Measurements from ENCODE around the gene CDC73.

Gene CDC73

DNA sequence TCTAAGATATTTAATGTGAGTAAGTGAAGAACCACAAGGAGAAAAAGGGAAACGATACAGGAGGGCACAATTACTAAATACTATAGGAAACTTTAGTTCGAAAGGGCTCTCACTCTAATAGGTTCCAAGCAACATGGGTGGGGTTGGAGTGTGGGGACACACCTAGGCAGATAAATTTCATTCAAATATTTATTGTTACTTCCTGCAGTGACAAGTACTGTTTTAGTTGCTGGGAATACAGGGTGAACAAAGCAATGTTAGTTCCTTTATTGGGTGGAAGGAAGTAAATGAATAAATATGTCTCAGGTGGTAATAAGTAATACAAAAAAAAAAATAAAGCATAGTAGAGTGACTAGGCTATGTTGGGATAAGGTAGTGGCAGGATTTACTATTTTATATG is 137.8 kb downstream of the CDC73 start:
- Histone ChIP-seq H3K27ac (ENCODE audit: low read length) (no peak overlapping the region), H3K4me1 (ENCODE audit: low read length) (peaks cover 5% of the 10 kb centered on the region), H3K4me3 (ENCODE audit: low read length) (no peak overlapping the region), H4K20me1 (ENCODE audit: insufficient read depth, low read length) (no peaks in the 10 kb centered on the region), H3K79me2 (ENCODE audit: low read length) (no peaks in the 10 kb centered on the region), H3K36me3 (replicated peaks; ENCODE audit: low read depth, low read length) (peaks cover 23% of the 10 kb centered on the region), H2AFZ (ENCODE audit: low read depth, low read length) (no peak overlapping the region), H3K27me3 (ENCODE audit: low read depth, low read length) (no peaks in the 10 kb centered on the region), H3K9me3 (ENCODE audit: insufficient read depth, low read length) (no peaks in the 10 kb centered on the region), H3K9ac (ENCODE audit: low read length) (no peak overlapping the region), H3K4me2 (ENCODE audit: low read length) (no peak overlapping the region)
- TF ChIP-seq EZH2phosphoT487 (IDR thresholded peaks at IDR 0.05; ENCODE audit: low read depth): no peak
- TF ChIP-seq, protein P1, sequence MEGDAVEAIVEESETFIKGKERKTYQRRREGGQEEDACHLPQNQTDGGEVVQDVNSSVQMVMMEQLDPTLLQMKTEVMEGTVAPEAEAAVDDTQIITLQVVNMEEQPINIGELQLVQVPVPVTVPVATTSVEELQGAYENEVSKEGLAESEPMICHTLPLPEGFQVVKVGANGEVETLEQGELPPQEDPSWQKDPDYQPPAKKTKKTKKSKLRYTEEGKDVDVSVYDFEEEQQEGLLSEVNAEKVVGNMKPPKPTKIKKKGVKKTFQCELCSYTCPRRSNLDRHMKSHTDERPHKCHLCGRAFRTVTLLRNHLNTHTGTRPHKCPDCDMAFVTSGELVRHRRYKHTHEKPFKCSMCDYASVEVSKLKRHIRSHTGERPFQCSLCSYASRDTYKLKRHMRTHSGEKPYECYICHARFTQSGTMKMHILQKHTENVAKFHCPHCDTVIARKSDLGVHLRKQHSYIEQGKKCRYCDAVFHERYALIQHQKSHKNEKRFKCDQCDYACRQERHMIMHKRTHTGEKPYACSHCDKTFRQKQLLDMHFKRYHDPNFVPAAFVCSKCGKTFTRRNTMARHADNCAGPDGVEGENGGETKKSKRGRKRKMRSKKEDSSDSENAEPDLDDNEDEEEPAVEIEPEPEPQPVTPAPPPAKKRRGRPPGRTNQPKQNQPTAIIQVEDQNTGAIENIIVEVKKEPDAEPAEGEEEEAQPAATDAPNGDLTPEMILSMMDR (IDR thresholded peaks at IDR 0.05; ENCODE audit: low read depth, low read length): no peak

DNA sequence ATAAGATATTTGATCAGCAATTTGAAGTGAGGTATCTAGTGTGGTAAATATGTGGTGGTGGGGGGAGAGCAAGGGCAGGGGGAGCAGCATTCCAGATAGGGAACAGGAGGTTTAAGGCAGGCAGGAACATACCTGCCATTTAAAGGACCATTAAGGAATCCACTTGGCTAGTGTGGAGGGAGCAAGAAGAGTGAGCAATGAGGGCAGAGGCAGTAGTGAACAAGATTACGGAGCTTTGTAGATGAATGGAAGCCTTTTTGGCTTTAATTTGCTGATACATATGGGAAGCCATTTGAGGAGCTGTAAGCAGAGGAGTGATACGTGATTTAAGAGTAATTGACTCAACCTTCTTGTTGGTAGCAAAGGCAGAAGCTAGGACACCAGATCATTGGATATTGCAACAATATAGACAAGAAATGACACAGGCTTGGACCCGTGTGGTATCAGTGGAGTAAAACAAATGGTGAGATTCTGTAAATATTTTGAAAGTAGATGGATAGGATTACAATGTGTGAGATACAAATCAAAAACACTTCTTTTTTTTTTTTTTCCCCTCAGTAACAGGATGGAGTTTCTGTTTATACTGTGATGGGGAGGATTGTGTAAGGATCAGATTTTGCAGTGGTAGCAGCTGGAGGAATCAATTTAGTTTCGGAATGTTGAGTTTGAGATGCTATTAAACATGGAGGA is 138.4 kb downstream of the CDC73 start:
- no peak for TF ChIP-seq EZH2phosphoT487 (IDR thresholded peaks at IDR 0.05; ENCODE audit: low read depth)
- TF ChIP-seq, protein P1 (IDR thresholded peaks at IDR 0.05; ENCODE audit: low read depth, low read length): no peak
- Histone ChIP-seq H3K9ac (ENCODE audit: low read length) (no peak overlapping the region), H3K9me3 (ENCODE audit: insufficient read depth, low read length) (no peaks in the 10 kb centered on the region), H3K36me3 (replicated peaks; ENCODE audit: low read depth, low read length) (peaks cover 25% of the 10 kb centered on the region), H4K20me1 (ENCODE audit: insufficient read depth, low read length) (no peaks in the 10 kb centered on the region), H3K4me2 (ENCODE audit: low read length) (no peak overlapping the region), H2AFZ (ENCODE audit: low read depth, low read length) (no peak overlapping the region), H3K4me1 (ENCODE audit: low read length) (peaks cover 5% of the 10 kb centered on the region), H3K79me2 (ENCODE audit: low read length) (no peaks in the 10 kb centered on the region), H3K4me3 (ENCODE audit: low read length) (no peak overlapping the region), H3K27ac (ENCODE audit: low read length) (no peak overlapping the region), H3K27me3 (ENCODE audit: low read depth, low read length) (no peaks in the 10 kb centered on the region)

DNA sequence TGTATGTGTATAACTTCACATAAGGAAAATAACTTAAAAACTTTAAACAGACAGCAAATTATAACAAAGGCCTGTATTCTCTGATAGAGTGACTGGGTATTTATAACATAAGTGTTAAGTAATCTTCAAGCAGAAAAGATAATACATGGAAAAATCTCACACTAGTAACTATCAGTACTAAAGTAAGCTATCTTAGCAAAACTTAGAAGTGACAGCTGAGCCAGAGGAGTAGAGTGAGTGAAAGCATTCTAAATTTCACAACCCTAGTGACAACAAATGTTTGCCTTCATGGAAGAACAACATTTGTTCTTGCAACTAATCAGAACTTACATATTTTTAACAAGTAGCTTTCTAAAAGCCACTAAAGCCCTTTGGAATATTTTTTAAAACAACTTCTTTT is 139.1 kb downstream of the CDC73 start:
- TF ChIP-seq, protein P1 (IDR thresholded peaks at IDR 0.05; ENCODE audit: low read depth, low read length): no peak
- no peak for TF ChIP-seq EZH2phosphoT487 (IDR thresholded peaks at IDR 0.05; ENCODE audit: low read depth)
- Histone ChIP-seq H3K4me1 (ENCODE audit: low read length) (peaks cover 9% of the 10 kb centered on the region), H3K27me3 (ENCODE audit: low read depth, low read length) (no peaks in the 10 kb centered on the region), H3K27ac (ENCODE audit: low read length) (no peak overlapping the region), H2AFZ (ENCODE audit: low read depth, low read length) (no peak overlapping the region), H3K4me3 (ENCODE audit: low read length) (no peak overlapping the region), H3K4me2 (ENCODE audit: low read length) (no peak overlapping the region), H3K36me3 (replicated peaks; ENCODE audit: low read depth, low read length) (peaks cover 25% of the 10 kb centered on the region), H3K79me2 (ENCODE audit: low read length) (no peaks in the 10 kb centered on the region), H3K9me3 (ENCODE audit: insufficient read depth, low read length) (no peaks in the 10 kb centered on the region), H4K20me1 (ENCODE audit: insufficient read depth, low read length) (no peaks in the 10 kb centered on the region), H3K9ac (ENCODE audit: low read length) (no peak overlapping the region)

DNA sequence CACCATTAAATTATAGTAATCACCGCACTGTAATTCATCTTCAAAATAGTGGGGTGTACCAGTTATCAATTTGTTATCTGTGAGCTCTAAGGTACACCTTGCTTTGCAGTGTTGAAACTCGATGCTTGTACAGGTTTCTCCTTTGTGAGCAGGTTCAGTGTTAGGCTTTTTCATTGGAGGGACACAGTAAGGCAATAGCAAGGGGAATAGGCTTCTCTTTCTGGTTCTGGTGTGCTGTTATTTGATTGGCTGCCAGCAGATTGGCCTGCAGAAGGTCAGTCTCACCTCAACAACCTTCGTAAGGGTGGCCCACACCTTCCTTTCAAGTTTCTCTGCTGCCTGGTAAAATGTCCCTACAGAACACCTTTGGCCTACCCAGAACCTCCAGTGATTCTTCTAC is 140.8 kb downstream of the CDC73 start:
- TF ChIP-seq, protein P1 (IDR thresholded peaks at IDR 0.05; ENCODE audit: low read depth, low read length): no peak
- no peak for TF ChIP-seq EZH2phosphoT487 (IDR thresholded peaks at IDR 0.05; ENCODE audit: low read depth)
- H3K9me3 ChIP-seq (ENCODE audit: insufficient read depth, low read length): no peaks in the 10 kb centered on the region
- H3K4me1 ChIP-seq (ENCODE audit: low read length): peaks cover 8% of the 10 kb centered on the region
- H3K79me2 ChIP-seq (ENCODE audit: low read length): no peaks in the 10 kb centered on the region
- no peak overlapping the region for H3K27ac ChIP-seq (ENCODE audit: low read length)
- no peak overlapping the region for H3K9ac ChIP-seq (ENCODE audit: low read length)
- H2AFZ ChIP-seq (ENCODE audit: low read depth, low read length): no peak overlapping the region
- H4K20me1 ChIP-seq (ENCODE audit: insufficient read depth, low read length): no peaks in the 10 kb centered on the region
- H3K4me3 ChIP-seq (ENCODE audit: low read length): no peak overlapping the region
- no peak overlapping the region for H3K4me2 ChIP-seq (ENCODE audit: low read length)
- peaks cover 25% of the 10 kb centered on the region for H3K36me3 ChIP-seq (replicated peaks; ENCODE audit: low read depth, low read length)
- no peaks in the 10 kb centered on the region for H3K27me3 ChIP-seq (ENCODE audit: low read depth, low read length)

Data from OCI-LY3 (cell line).